Loucy (cell line): ENCODE data around the gene ABLIM1.

Source experiments
- CTCF ChIP-seq: fragments of 200-600 bp; sonication (generic); conservative IDR thresholded peaks from 2 replicates; pipeline ENCODE4 v1.5.1; 2014; ENCODE audit warnings: mild to moderate bottlenecking, antibody characterized with exemption, low read length
- EZH2phosphoT487 ChIP-seq: fragments of 200-600 bp; IDR thresholded peaks from 2 replicates; pipeline ENCODE4 v1.6.1; 2018; ENCODE audit warnings: antibody characterized with exemption, mild to moderate bottlenecking, moderate library complexity, borderline replicate concordance

DNA sequence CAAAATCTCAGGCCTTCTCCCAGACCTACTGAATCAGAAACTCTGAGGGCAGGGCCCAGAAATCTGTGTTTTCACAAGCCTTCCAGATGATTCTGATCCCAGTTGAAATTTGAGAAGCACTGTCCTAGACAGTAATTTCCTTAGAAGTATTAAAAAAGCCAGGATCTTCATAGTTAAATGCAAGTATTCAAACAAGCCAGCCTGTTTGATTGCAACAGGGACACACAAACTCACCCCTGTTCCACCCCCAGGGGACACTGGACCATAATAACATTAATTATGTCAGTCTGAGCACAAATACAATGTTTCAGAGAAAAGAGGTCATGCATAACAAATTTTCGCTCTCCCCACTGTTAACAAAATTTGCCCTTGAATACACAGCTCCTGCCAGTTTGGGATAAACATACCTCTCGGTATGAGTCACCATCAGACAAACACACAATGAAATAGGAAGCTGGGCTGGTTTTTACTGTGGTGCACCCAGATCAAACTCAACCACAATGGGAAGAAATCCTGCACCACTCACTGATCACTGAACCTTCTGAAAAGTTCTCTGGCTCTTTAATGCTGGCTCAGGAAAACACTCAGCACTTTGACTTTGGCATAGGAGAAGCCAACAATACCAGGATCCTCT, 34.3 kb downstream of the ABLIM1 start:
- TF ChIP-seq CTCF = no peak
- TF ChIP-seq EZH2phosphoT487 = no peak
